ENCODE data around the gene ROPN1L. TPM values are rescaled to one million over a fixed set of nuclear protein-coding genes. Genes with fewer than 3 reads are reported as not detected.
"Not testable (repeated sequence)": the region's sequence is repeated elsewhere in the genome, so short reads cannot be mapped to it uniquely, and the experiment has no call there.

Gene ROPN1L
- total RNA-seq, 2 experiments from 2014 or later = 3.1 to 4.1 TPM

GRCh38 chr5:10491673-10492026 is 50.0 kb downstream of the ROPN1L start:
- peaks cover 3% of the 10 kb centered on the region for H3K36me3 Mint-ChIP-seq (ENCODE audit: low read depth)
- H3K27me3 Mint-ChIP-seq = peaks cover 3% of the 10 kb centered on the region
- peaks cover 24% of the 10 kb centered on the region for H3K4me1 Mint-ChIP-seq
- CTCF ChIA-PET = interaction anchor here (1.0 kb wide), 1 partner anchor 123 kb away, joined by 3 read pairs; no protein-coding TSS in a partner anchor
- no peak for DNase-seq
- no peak overlapping the region for H3K27ac Mint-ChIP-seq
- no peak overlapping the region for H3K4me3 Mint-ChIP-seq
- POLR2A ChIA-PET = no interaction called here
- H3K9me3 Mint-ChIP-seq = peaks cover 18% of the 10 kb centered on the region

GRCh38 chr5:10493884-10494283 is 52.2 kb downstream of the ROPN1L start:
- peaks cover 18% of the 10 kb centered on the region for H3K9me3 Mint-ChIP-seq
- DNase-seq = no peak
- peaks cover 3% of the 10 kb centered on the region for H3K36me3 Mint-ChIP-seq (ENCODE audit: low read depth)
- ChIA-PET POLR2A (no interaction called here), CTCF (interaction anchor here (1.5 kb wide), 1 partner anchor 134 kb away, joined by 4 read pairs; no protein-coding TSS in a partner anchor)
- H3K27me3 Mint-ChIP-seq = no peaks in the 10 kb centered on the region
- peaks cover 18% of the 10 kb centered on the region for H3K4me1 Mint-ChIP-seq
- H3K4me3 Mint-ChIP-seq = no peak overlapping the region
- H3K27ac Mint-ChIP-seq = no peak overlapping the region

GRCh38 chr5:10494497-10494896 is 52.8 kb downstream of the ROPN1L start:
- H3K27me3 Mint-ChIP-seq; DNase-seq; POLR2A ChIA-PET; H3K36me3 Mint-ChIP-seq (ENCODE audit: low read depth); H3K27ac Mint-ChIP-seq; H3K4me3 Mint-ChIP-seq: not testable (repeated sequence)
- CTCF ChIA-PET = interaction anchor here (1.5 kb wide), 1 partner anchor 133 kb away, joined by 4 read pairs; no protein-coding TSS in a partner anchor
- Mint-ChIP-seq H3K9me3 (peaks cover 18% of the 10 kb centered on the region), H3K4me1 (peaks cover 13% of the 10 kb centered on the region)

- Mint-ChIP-seq H3K27ac (no peak overlapping the region), H3K4me1 (no peaks in the 10 kb centered on the region), H3K36me3 (ENCODE audit: low read depth) (peaks cover 3% of the 10 kb centered on the region), H3K4me3 (no peak overlapping the region), H3K9me3 (peaks cover 18% of the 10 kb centered on the region), H3K27me3 (no peaks in the 10 kb centered on the region)
- CTCF ChIA-PET = no interaction called here
- POLR2A ChIA-PET = no interaction called here
- no peak for DNase-seq
Observed at GRCh38 chr5:10497554-10497953, 55.9 kb downstream of the ROPN1L start.

GRCh38 chr5:10498350-10498749 is 56.7 kb downstream of the ROPN1L start:
- ChIA-PET POLR2A (no interaction called here), CTCF (interaction anchor here (1.3 kb wide), 1 partner anchor 10 kb away, joined by 3 read pairs; no protein-coding TSS in a partner anchor)
- peaks cover 18% of the 10 kb centered on the region for H3K9me3 Mint-ChIP-seq
- H3K27ac Mint-ChIP-seq = no peak overlapping the region
- no peaks in the 10 kb centered on the region for H3K4me1 Mint-ChIP-seq
- H3K27me3 Mint-ChIP-seq = no peaks in the 10 kb centered on the region
- peaks cover 3% of the 10 kb centered on the region for H3K36me3 Mint-ChIP-seq (ENCODE audit: low read depth)
- DNase-seq = no peak
- no peak overlapping the region for H3K4me3 Mint-ChIP-seq

GRCh38 chr5:10499066-10499465 is 57.4 kb downstream of the ROPN1L start:
- H3K27ac Mint-ChIP-seq = no peak overlapping the region

GRCh38 chr5:10499776-10500175 is 58.1 kb downstream of the ROPN1L start:
- CTCF ChIA-PET = interaction anchor here (1.4 kb wide), 1 partner anchor 47 kb away, joined by 3 read pairs; no protein-coding TSS in a partner anchor

More at GRCh38 chr5:10499066-10499465, 57.4 kb downstream of the ROPN1L start:
- Mint-ChIP-seq H3K27me3 (no peaks in the 10 kb centered on the region), H3K4me3 (no peak overlapping the region), H3K36me3 (ENCODE audit: low read depth) (peaks cover 3% of the 10 kb centered on the region), H3K9me3 (peaks cover 15% of the 10 kb centered on the region), H3K4me1 (no peaks in the 10 kb centered on the region)
- ChIA-PET CTCF (interaction anchor here (1.3 kb wide), 1 partner anchor 10 kb away, joined by 3 read pairs; no protein-coding TSS in a partner anchor), POLR2A (no interaction called here)
- DNase-seq = no peak

GRCh38 chr5:10500669-10501068 is 59.0 kb downstream of the ROPN1L start:
- Mint-ChIP-seq H3K4me3 (no peak overlapping the region), H3K27ac (no peak overlapping the region), H3K36me3 (ENCODE audit: low read depth) (no peaks in the 10 kb centered on the region), H3K9me3 (peaks cover 5% of the 10 kb centered on the region), H3K4me1 (no peaks in the 10 kb centered on the region), H3K27me3 (no peaks in the 10 kb centered on the region)
- DNase-seq = no peak
- POLR2A ChIA-PET = interaction anchor here (0.6 kb wide), 1 partner anchor 131 kb away, joined by 11 read pairs; no protein-coding TSS in a partner anchor
- CTCF ChIA-PET = interaction anchor here (1.4 kb wide), 1 partner anchor 48 kb away, joined by 3 read pairs; no protein-coding TSS in a partner anchor

More at GRCh38 chr5:10499776-10500175, 58.1 kb downstream of the ROPN1L start:
- DNase-seq = no peak
- Mint-ChIP-seq H3K9me3 (peaks cover 8% of the 10 kb centered on the region), H3K4me1 (no peaks in the 10 kb centered on the region), H3K27ac (no peak overlapping the region), H3K4me3 (no peak overlapping the region), H3K36me3 (ENCODE audit: low read depth) (peaks cover 3% of the 10 kb centered on the region), H3K27me3 (no peaks in the 10 kb centered on the region)
- POLR2A ChIA-PET = no interaction called here

- no peaks in the 10 kb centered on the region for H3K27me3 Mint-ChIP-seq
- H3K9me3 Mint-ChIP-seq = no peaks in the 10 kb centered on the region
- no peaks in the 10 kb centered on the region for H3K4me1 Mint-ChIP-seq
- H3K36me3 Mint-ChIP-seq (ENCODE audit: low read depth) = no peaks in the 10 kb centered on the region
- ChIA-PET POLR2A (no interaction called here), CTCF (interaction anchor here (0.7 kb wide), 1 partner anchor 359 kb away, joined by 3 read pairs; no protein-coding TSS in a partner anchor)
- DNase-seq = no peak
- no peak overlapping the region for H3K4me3 Mint-ChIP-seq
- H3K27ac Mint-ChIP-seq = no peak overlapping the region
Observed at GRCh38 chr5:10501554-10502075, 59.9 kb downstream of the ROPN1L start.

- DNase-seq = no peak
- no peaks in the 10 kb centered on the region for H3K4me1 Mint-ChIP-seq
- no peaks in the 10 kb centered on the region for H3K36me3 Mint-ChIP-seq (ENCODE audit: low read depth)
- H3K27ac Mint-ChIP-seq = no peak overlapping the region
- POLR2A ChIA-PET = no interaction called here
- CTCF ChIA-PET = interaction anchor here (0.8 kb wide), 1 partner anchor 48 kb away, joined by 4 read pairs; no protein-coding TSS in a partner anchor
- H3K27me3 Mint-ChIP-seq = no peaks in the 10 kb centered on the region
- H3K9me3 Mint-ChIP-seq = no peaks in the 10 kb centered on the region
- H3K4me3 Mint-ChIP-seq = no peak overlapping the region
Observed at GRCh38 chr5:10502130-10502529, 60.5 kb downstream of the ROPN1L start.

- ChIA-PET POLR2A (no interaction called here), CTCF (interaction anchor here (0.8 kb wide), 1 partner anchor 49 kb away, joined by 4 read pairs; no protein-coding TSS in a partner anchor)
- Mint-ChIP-seq H3K4me1 (no peaks in the 10 kb centered on the region), H3K4me3 (no peak overlapping the region), H3K9me3 (no peaks in the 10 kb centered on the region), H3K27ac (no peak overlapping the region), H3K27me3 (no peaks in the 10 kb centered on the region), H3K36me3 (ENCODE audit: low read depth) (no peaks in the 10 kb centered on the region)
- no peak for DNase-seq
Observed at GRCh38 chr5:10502578-10502977, 60.9 kb downstream of the ROPN1L start.

GRCh38 chr5:10503321-10503720 is 61.6 kb downstream of the ROPN1L start:
- no peaks in the 10 kb centered on the region for H3K4me1 Mint-ChIP-seq
- no peaks in the 10 kb centered on the region for H3K9me3 Mint-ChIP-seq
- H3K27ac Mint-ChIP-seq = no peak overlapping the region
- no peaks in the 10 kb centered on the region for H3K27me3 Mint-ChIP-seq
- DNase-seq = no peak
- ChIA-PET POLR2A (no interaction called here), CTCF (interaction anchor here (0.6 kb wide), 1 partner anchor 122 kb away, joined by 3 read pairs; no protein-coding TSS in a partner anchor)
- no peak overlapping the region for H3K4me3 Mint-ChIP-seq
- no peaks in the 10 kb centered on the region for H3K36me3 Mint-ChIP-seq (ENCODE audit: low read depth)

GRCh38 chr5:10503997-10504793 is 62.5 kb downstream of the ROPN1L start:
- ChIA-PET CTCF (interaction anchor here (0.6 kb wide), 1 partner anchor 121 kb away, joined by 3 read pairs; no protein-coding TSS in a partner anchor), POLR2A (no interaction called here)
- no peak for DNase-seq
- Mint-ChIP-seq H3K27ac (no peak overlapping the region), H3K27me3 (no peaks in the 10 kb centered on the region), H3K4me1 (no peaks in the 10 kb centered on the region), H3K9me3 (no peaks in the 10 kb centered on the region), H3K36me3 (ENCODE audit: low read depth) (no peaks in the 10 kb centered on the region), H3K4me3 (no peak overlapping the region)
